Measurements from ENCODE around the gene MEF2A.

MEF2A gene

GRCh38 chr15:99564221-99565048, 1.3 kb upstream of the MEF2A start:
- DNase-seq (ENCODE audit: low read depth in 3 of 3), result no peak

DNA sequence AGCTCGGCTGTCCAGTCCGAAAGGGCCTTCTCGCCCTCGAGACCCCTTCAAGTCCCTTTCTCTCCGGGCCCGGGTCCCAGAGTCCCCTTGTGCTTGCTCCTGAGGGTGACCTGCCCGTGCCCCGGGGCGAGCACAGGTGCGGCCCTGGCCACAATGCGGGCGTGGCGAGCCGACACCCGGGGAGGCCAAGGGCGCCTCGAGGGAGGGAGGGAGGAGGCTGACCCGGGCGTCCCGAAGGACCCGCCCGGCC, 810 bp upstream of the MEF2A start:
- DNase-seq (ENCODE audit: low read depth in 3 of 3), result no peak

GRCh38 chr15:99566157-99566897, 543 bp downstream of the MEF2A start:
- no peak for DNase-seq (ENCODE audit: low read depth in 3 of 3)

DNA sequence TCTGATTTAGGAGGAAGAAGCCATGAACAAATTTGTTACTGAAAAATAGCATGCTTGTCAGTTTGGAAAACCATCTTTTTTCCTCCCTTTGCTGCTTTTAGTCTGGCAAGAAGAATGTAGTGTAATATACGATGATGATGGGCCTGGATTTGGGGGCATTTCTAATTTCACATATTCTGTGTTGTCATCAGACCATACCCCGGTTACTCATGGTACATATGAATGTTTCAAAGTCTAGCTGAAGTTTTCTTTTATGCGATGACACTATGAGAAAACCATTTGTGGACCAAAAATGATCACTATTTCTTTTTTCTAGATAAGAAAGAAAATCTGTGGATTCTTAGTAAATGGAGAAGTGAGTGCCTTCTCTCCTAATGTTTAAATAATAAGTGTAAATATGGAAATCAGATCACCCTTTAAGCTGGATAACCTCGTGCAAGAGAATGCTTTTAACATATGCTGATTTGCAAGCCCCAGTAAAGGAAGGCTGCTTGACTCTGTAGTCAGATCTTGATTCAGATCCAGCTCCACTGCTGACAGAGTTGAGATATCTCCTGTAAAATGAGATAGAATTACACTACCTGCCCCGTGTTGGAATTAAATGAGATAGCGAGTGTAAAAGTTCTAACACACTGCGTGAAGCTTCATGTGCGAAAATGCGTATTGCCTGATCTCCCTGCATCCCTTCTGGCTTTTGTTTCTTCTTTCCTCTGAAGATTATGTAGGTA, 3.0 kb downstream of the MEF2A start:
- DNase-seq (ENCODE audit: low read depth in 3 of 3), result no peak

DNA sequence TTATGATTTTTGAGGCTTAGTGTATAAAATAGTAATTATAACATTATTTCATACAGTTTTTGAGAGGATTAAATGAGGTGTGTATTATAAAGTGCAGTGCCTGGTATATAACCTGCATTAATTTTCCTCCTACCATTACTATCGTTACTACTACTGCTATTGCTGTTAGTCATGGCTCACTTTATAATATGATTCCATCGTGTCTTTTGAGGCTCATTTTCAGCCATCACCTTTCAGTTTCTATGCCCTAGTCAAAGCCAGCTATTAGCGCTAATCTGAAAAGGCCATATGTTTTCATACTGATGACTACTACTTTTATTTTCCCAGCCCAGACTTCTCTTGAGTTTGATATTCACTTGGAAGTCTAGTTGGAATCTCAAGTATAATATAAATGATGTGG, 5.5 kb downstream of the MEF2A start:
- DNase-seq (ENCODE audit: low read depth in 3 of 3), result no peak

DNA sequence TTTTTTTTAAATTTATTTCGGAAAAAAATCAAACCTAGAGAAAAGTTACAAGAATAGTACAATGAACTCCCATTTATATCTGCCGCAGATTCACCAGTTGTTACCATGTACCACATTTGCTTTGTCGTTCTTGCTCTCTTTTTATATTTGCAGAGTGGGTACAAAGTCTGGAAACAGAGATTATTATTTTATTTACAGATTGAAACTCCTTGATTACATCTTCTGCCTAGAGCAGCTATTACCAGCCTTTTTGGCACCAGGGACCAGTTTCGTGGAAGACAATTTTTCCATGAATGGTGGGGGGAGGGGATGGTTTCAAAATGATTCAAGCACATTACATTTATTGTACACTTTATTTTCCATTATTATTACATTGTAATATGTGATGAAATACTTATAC, 8.3 kb downstream of the MEF2A start:
- no peak for DNase-seq (ENCODE audit: low read depth in 3 of 3)

GRCh38 chr15:99574502-99574901, 8.7 kb downstream of the MEF2A start:
- no peak for DNase-seq (ENCODE audit: low read depth in 3 of 3)

GRCh38 chr15:99578809-99579208, 13.0 kb downstream of the MEF2A start:
- no peak for DNase-seq (ENCODE audit: low read depth in 3 of 3)

GRCh38 chr15:99580076-99580475, 14.3 kb downstream of the MEF2A start:
- no peak for DNase-seq (ENCODE audit: low read depth in 3 of 3)

GRCh38 chr15:99582508-99582960, 16.8 kb downstream of the MEF2A start:
- no peak for DNase-seq (ENCODE audit: low read depth in 3 of 3)

DNA sequence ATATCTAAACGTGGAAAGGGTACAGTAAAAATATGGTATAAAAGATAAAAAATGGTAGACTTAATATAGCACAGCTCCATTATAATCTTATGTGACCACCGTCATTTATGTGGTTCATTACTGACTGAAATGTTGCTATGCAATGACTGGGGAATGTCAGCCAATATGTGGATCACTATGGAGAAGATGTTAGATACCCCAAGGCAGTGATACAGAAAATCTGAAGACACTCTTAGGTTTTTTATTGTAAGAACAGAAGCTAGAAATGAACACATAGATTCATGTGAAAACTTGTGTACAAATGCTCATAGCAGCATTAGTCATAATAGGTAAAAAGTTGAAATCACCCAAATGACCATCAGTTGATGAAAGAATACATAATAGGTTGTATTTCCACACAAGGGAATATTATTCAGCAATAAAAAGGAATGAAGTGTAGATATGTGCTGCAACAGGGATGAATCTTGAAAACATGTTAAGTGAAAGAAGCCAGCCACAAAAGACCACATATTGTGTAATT, 18.4 kb downstream of the MEF2A start:
- no peak for DNase-seq (ENCODE audit: low read depth in 3 of 3)

GRCh38 chr15:99586121-99586520, 20.3 kb downstream of the MEF2A start:
- DNase-seq (ENCODE audit: low read depth in 3 of 3), result no peak

DNA sequence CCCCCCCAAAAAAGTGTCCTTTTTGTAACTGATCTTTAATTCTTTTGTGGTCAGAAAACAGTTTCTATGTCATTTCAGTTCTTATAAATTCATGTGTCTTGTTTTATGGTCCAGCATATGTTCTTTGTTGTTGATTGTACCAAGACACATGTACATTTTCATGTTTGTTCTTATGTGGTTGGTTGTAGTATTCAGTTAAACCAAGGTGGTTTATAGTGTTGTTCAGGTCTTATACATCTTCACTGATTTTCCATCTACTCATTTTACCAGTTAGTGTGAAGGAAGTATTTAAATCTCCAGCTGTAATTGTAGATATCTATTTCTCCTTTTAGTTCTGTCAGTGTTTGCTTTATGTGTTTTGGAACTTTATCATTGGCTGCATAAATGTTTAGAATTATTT, 24.0 kb downstream of the MEF2A start:
- DNase-seq (ENCODE audit: low read depth in 3 of 3), result no peak

DNA sequence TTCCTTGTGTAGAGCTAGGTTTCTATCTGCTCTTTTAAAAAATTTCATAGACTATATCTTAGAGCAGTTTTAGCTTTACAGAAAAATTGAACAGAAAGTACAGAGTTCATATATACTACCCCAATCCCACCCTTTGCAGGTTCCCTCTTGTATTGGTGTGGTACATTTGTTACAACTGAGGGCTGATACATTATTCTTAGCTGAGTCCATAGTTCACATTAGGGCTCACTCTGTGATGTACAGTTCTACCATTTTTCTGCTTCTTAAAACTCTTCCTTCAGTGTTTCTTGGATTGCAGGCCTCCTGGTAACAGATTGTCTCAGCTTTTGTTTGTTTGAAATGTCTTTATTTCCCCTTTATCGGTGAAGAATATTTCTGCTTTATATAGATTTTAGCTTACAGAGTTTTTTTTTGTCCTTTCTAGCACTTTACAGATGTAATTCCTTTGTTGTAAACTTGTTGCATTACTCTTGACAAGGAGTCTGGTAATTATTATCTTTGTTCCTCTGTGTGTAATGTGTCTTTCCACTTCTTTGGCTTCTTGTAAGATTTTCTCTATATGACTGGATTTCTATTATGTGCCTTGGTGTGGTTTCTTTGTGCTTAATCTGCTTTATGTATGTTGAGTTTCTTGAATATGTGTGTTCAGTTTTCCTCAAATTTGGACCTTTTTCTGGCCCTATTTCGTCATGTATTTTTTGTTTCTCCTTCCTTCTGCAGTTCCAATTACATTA, 25.3 kb downstream of the MEF2A start:
- no peak for DNase-seq (ENCODE audit: low read depth in 3 of 3)

GRCh38 chr15:99592145-99592791, 26.5 kb downstream of the MEF2A start:
- DNase-seq (ENCODE audit: low read depth in 3 of 3), result no peak

DNA sequence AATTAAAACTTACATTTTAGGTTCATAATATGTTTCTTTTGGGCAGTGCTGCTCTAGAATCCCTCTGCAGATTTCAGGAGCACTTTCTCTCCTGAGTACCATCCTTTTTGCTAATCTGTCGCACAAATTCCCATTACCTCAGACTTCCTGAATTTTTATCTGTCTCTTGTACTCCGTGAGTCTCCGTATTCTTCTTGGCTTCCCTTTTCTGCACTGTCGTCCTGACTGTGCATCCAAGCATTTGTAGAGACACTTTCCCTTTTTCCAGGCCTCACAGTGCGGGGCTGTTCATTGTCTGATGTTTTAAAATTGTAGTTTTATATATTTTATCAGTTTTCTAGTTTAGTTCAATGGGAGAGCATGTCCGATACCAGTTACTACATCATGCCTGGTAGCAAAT, 27.3 kb downstream of the MEF2A start:
- DNase-seq (ENCODE audit: low read depth in 3 of 3), result no peak

GRCh38 chr15:99594916-99595315, 29.1 kb downstream of the MEF2A start:
- no peak for DNase-seq (ENCODE audit: low read depth in 3 of 3)

- DNase-seq (ENCODE audit: low read depth in 3 of 3), result no peak
Observed at GRCh38 chr15:99598296-99598695, 32.5 kb downstream of the MEF2A start.

GRCh38 chr15:99603828-99604227, 38.0 kb downstream of the MEF2A start:
- no peak for DNase-seq (ENCODE audit: low read depth in 3 of 3)

GRCh38 chr15:99604865-99605264, 39.1 kb downstream of the MEF2A start:
- no peak for DNase-seq (ENCODE audit: low read depth in 3 of 3)

GRCh38 chr15:99605490-99605931, 39.7 kb downstream of the MEF2A start:
- no peak for DNase-seq (ENCODE audit: low read depth in 3 of 3)

Data from stimulated activated CD4-positive, alpha-beta T cell treated with anti-CD3 and anti-CD28 coated beads, TNF-alpha, amount 100 ng/mL, for 4 hours (primary cell).